ENCODE data around the gene SEMA4D. TPM values are rescaled to one million over a fixed set of nuclear protein-coding genes. Genes with fewer than 3 reads are reported as not detected.

Gene SEMA4D
- total RNA-seq, 4 donors from 2014 or later = 31.1 to 59.2 (median 42.1) TPM

GRCh38 chr9:89492586-89492985, 5.3 kb downstream of the SEMA4D start:
- intact Hi-C loops (cut with DNase I; ENCODE audit: low total_unique reads) = no loop called here
- TF ChIP-seq POLR2A (IDR thresholded peaks at IDR 0.05) = no peak
- TF ChIP-seq CTCF (IDR thresholded peaks at IDR 0.05) = no peak
- H3K4me3 ChIP-seq (ENCODE audit: low read depth, poor library complexity, severe bottlenecking) = no peak overlapping the region
- DNase-seq (ENCODE audit: low spot score in 2 of 2) = peak in 1 of 2 donors; percentile 68
- 97% methylated on average over 9 of the region's 9 CpGs for WGBS, 2 donors

GRCh38 chr9:89491694-89492093, 6.2 kb downstream of the SEMA4D start:
- whole genome bisulfite sequencing, 2 donors = 87 to 92% methylated on average over 9 of the region's 9 CpGs
- intact Hi-C loops (cut with DNase I; ENCODE audit: low total_unique reads) = no loop called here
- DNase-seq (ENCODE audit: low spot score in 2 of 2) = peak in 1 of 2 donors; percentile 79
- no peak overlapping the region for H3K4me3 ChIP-seq (ENCODE audit: low read depth, poor library complexity, severe bottlenecking)
- no peak for TF ChIP-seq POLR2A (IDR thresholded peaks at IDR 0.05)

GRCh38 chr9:89489548-89490530, 8.1 kb downstream of the SEMA4D start:
- intact Hi-C loops (cut with DNase I; ENCODE audit: low total_unique reads) = no loop called here
- TF ChIP-seq CTCF (IDR thresholded peaks at IDR 0.05) = no peak
- no peak for TF ChIP-seq POLR2A (IDR thresholded peaks at IDR 0.05)
- H3K4me3 ChIP-seq (ENCODE audit: low read depth, poor library complexity, severe bottlenecking) = no peak overlapping the region
- 68 to 72% methylated on average over 13 of the region's 13 CpGs for WGBS, 2 donors
- no peak for DNase-seq (ENCODE audit: low spot score in 2 of 2)

GRCh38 chr9:89488936-89489335, 9.0 kb downstream of the SEMA4D start:
- 95 to 96% methylated on average over 7 of the region's 7 CpGs for WGBS, 2 donors
- intact Hi-C loops (cut with DNase I; ENCODE audit: low total_unique reads) = no loop called here
- TF ChIP-seq CTCF (IDR thresholded peaks at IDR 0.05) (no peak), POLR2A (IDR thresholded peaks at IDR 0.05) (no peak)
- DNase-seq (ENCODE audit: low spot score in 2 of 2) = no peak
- no peak overlapping the region for H3K4me3 ChIP-seq (ENCODE audit: low read depth, poor library complexity, severe bottlenecking)

- TF ChIP-seq CTCF (IDR thresholded peaks at IDR 0.05) (no peak), POLR2A (IDR thresholded peaks at IDR 0.05) (no peak)
- peak in 1 of 2 donors; percentile 14 for DNase-seq (ENCODE audit: low spot score in 2 of 2)
- no peak overlapping the region for H3K4me3 ChIP-seq (ENCODE audit: low read depth, poor library complexity, severe bottlenecking)
- intact Hi-C loops (cut with DNase I; ENCODE audit: low total_unique reads) = no loop called here
- WGBS, 2 donors = 96% methylated on average over 5 of the region's 5 CpGs
These were observed 9.8 kb downstream of the SEMA4D start for GRCh38 chr9:89488131-89488530.

GRCh38 chr9:89486681-89487080, 11.2 kb downstream of the SEMA4D start:
- H3K4me3 ChIP-seq (ENCODE audit: low read depth, poor library complexity, severe bottlenecking) = no peak overlapping the region
- DNase-seq (ENCODE audit: low spot score in 2 of 2) = peak in 1 of 2 donors; percentile 3
- no peak for TF ChIP-seq CTCF (IDR thresholded peaks at IDR 0.05)
- TF ChIP-seq POLR2A (IDR thresholded peaks at IDR 0.05) = no peak
- intact Hi-C loops (cut with DNase I; ENCODE audit: low total_unique reads) = no loop called here
